ENCODE data around the gene SDK1.

Gene SDK1

DNA sequence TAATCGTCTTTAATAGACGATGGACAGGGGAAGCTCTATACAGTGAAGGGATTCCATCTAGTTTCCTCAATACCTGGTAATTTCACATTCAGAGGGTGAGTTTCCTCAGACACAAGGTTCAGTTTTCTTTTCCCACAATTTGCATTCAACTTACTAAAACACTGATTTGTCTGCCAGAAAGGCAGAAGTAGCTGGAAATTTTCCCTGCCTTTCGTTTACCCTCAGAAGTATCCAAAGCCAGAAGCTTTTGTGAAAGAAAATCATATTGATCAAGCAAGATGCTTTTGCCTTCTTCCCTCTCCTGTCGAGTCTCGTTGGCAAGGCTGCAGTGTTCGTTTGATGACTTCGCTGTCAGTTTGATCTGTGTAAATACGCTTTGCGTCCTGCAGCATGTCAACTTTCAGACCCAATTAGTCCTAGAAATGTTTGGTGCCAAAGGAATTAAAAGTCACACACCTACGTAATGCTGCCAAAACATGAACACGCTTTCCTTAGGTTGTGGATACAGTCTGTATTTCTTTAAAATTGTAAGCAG, 749.1 kb downstream of the SDK1 start:
- FAIRE-seq (no peak), DNase-seq (ENCODE audit: insufficient read length, low spot score) (no peak)

DNA sequence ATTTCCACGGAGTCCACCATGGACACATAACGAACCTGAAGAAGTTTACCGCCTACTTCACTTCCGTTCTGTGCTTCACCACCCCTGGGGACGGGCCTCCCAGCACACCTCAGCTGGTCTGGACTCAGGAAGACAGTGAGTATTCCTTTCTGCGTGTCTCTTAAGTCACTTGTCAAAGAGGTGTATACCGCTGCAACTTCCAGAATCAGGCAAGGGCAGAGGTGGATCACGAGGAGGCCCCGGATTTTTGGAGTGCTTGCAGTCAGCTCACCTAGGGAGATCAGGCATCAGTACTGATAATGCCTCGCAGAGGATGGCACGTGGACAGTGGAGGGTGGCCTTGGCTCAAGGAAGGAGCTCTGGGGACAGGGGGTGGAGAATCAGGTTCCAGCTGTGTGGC, 750.6 kb downstream of the SDK1 start:
- no peak for FAIRE-seq

DNA sequence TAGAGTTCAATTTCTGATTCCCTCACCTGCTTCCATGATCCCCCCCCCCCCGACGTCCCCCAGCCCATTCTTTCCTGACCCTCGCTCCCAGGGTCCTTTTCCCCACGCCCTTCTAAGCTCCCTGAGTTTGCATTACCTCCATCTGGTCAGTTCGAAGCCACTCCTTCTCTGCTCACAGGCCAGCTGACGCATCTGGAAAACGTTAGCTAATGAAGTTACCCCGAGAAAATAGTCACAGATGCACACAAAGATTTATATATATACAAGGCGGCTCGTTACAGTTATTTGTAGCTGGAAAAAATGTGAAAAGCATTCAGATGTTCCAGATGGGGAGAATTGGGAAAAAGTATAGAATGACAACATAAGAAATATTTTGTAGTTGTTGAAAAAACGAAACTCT, 751.1 kb downstream of the SDK1 start:
- FAIRE-seq: no peak

More for the DNA sequence above, 750.6 kb downstream of the SDK1 start:
- no peak for DNase-seq (ENCODE audit: insufficient read length, low spot score)

DNA sequence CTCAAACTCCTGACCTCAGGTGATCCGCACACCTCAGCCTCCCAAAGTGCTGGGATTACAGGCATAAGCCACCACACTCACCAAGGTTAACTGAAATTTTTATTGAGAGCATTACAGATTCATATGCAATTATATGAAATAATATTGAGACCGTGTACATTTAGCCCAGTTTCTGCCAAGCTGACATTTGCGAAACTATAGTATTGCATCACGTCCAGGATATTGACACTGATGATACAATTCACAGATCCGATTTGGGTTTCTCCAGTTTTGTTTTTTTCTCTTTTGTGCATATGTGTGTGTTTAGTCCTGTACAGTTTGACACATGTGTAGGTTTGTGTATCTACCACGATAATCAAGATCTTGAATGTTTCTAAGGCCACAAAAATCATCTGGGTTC, 753.1 kb downstream of the SDK1 start:
- FAIRE-seq (no peak), DNase-seq (ENCODE audit: insufficient read length, low spot score) (no peak)

More for the DNA sequence above, 751.1 kb downstream of the SDK1 start:
- no peak for DNase-seq (ENCODE audit: insufficient read length, low spot score)

DNA sequence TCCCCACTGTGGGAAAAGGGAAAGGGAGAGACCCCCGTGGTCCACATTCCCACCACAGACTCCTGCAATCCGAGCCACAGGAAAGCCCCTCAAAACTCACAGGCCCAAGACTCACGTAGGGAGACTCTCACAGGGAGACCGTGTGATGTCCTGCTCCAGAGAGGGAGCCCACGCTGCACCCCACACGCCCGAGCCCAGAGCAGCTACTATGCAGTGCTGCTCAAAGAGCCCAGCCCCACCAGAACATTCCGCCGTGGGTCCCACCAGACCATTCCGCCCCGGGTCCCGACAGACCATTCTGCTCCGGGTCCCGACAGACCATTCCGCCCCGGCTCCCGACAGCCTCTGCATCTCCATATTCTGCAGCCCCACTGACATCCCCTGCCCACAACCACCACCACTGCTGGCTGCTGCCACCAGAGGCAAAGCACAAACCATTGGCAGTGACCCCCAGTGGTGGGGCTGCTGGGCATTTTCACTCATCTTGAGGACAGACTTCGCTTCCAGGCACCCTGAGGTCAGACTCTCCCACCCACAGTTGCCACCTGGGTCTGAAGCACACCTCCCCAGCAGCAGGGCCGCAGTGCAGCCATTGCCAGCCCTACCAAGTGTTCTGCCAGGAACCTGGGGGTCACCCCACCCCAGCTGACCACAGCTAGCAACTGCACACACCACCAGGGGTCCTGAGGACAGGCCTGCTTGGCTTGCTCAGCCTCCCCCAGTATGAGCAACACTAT, 755.7 kb downstream of the SDK1 start:
- DNase-seq (ENCODE audit: insufficient read length, low spot score): no peak
- FAIRE-seq: no peak

DNA sequence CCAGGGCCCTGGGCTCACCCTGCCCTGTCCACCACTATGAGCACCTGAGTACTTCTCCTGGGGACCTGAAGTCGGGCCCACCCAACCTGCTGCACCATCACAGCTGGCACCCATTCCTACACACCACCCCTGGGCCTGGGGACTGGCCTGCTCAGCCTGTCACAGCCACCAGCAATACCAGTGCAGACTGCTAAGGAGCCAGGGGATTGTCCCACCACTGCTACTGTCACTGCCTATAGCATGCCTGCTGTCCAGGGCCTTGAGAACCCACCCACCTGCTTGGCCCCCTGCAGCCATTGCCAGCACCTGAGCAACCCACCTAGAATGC, 756.2 kb downstream of the SDK1 start:
- no peak for DNase-seq (ENCODE audit: insufficient read length, low spot score)
- no peak for FAIRE-seq

DNA sequence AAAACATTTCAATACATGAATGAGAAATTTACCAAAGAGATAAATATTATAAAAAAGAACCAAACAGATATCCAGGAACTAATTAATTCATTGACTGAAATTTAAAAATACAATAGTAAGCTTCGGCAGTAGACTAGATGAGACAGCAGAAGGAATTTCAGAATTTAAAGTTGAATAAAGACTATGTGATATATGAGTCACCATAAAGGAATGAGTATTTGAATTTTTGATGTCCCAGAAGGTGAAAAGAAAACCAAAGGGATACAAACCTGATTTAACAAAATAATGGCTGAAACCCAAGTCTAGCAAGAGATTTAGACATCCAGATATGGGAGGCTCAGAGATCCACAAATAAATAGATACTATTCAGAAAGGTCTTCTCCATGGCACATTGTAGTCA, 757.1 kb downstream of the SDK1 start:
- DNase-seq (ENCODE audit: insufficient read length, low spot score) (no peak), FAIRE-seq (no peak)

DNA sequence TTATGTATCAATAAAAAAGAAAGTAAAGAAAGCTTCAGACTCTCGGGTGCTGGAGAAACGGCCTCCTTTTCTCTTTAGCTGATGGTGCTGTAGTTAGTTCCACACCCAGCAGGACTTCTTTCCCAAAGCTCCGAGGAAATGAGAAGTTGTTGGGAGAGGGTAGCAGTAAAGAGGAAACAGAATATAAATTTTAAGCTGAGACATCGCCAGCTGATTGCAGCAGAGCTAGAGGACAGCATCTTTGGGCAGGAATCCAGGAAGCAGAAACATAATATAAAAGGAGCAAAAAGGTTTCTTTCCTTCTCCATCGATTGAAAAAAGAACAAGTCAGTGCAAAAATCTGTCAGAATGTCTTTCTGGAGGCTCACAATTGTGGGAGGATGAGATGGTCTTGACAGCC, 764.1 kb downstream of the SDK1 start:
- FAIRE-seq (no peak), DNase-seq (ENCODE audit: insufficient read length, low spot score) (no peak)

DNA sequence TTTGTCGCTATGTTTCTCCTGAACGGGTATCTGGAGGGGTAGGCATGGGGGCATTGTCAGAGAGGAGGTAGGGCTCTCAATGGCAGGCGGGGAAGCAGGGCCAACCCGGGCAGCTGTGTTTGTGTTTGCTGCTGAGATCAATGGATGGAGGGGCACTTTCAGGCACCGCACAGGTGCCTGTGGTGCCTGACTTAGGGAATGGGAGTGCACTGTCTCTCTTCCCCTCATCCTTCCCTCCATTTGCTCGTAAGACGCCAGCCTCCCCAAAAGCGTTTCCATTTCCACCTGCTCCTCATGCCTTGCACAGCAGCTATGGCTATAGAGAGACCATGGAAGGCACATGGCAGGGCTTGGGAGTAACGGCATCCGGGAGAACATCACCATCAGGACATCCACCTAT, 765.2 kb downstream of the SDK1 start:
- no peak for DNase-seq (ENCODE audit: insufficient read length, low spot score)
- no peak for FAIRE-seq

DNA sequence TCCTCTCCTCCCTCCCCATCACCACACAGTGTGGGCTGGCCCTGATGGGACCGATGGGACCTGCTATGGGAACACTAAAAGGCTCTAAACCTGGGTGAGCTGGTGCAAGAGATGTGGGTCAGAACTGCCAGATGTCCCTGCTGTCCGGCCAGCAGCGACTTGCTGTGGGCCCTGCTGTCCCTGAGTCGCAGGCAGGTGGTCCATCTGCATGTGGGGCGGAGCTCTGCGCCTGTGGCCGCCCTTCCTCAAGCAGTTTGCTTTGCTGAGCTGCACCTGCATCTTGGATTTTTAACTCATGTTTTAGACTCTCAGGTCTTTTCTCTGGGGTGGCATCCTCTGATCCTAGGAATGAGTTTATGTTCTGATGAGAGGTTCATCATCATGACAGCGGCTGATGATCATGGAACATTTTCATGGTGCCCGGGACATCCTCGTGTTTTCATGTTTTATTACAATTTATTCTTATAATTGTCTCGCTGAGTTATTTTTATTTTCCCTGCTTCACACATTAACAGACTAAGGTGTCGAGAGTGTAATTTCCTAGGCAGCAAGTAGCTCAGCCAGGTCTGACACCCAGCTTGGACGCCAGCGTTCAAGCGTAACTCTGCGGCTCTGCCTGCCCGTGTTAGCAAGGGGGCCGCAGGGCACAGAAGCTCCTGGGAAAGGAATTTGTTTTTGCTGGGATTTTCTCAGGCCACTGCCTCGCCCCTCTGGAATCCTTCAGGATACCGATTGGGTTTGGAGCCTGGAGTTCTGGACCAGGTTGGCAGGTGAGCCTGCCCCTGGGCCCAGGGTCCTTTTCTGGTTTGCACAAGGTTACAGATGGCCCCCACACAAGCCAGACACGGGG, 765.8 kb downstream of the SDK1 start:
- DNase-seq (ENCODE audit: insufficient read length, low spot score) (no peak), FAIRE-seq (no peak)

DNA sequence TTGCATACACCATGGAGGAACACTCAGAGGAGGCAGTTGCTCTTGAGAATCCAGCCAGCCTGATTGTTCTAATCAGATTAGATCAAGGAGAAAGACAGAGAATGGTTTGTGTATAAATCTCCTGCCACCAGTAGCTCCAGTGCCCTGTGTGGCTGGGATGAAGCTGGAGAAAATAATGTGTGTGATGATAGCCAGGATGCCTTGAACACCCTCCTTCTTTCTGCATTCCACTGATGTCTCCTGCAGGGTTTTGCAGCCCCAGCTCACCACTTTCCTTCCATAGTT, 766.4 kb downstream of the SDK1 start:
- DNase-seq (ENCODE audit: insufficient read length, low spot score) (no peak), FAIRE-seq (no peak)

DNA sequence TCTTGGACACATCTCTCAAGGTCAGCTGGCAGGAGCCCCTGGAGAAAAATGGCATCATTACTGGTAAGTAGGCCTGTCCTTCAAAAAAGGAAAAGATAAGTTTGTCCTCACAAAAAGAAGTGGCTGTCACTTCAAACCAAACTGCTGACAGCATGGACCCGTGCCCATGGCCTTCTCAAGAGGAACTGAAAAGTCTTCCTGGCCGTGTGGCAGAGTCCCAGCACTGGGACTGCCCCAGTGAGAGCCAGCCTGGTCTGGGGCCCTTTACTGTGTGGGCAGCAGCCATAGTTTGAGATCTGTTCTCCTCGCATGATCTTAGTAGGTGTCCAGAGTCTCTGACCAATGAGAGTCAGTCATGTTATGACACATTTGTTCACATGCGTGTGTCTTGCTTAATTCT, 766.8 kb downstream of the SDK1 start:
- DNase-seq (ENCODE audit: insufficient read length, low spot score) (no peak), FAIRE-seq (no peak)

DNA sequence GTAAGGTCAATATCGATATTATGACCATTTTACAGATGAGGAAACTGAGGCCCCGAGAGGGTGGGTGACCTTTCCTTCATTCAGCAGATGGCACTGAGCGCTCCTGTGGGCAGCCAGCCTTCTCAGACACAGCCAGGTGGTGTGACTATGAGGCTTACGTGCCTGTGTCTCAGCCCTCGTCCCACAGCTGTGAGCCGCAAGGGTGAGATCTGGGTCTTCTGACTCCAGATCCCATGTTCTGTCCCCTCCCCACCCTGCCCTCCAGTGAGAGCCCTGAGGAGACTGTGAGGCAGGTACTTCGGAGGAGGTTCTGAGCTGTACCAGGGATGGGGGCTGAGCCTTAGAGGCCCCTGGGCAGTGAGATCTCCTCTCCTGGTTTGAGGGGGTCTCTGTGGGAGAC, 767.2 kb downstream of the SDK1 start:
- FAIRE-seq: no peak
- no peak for DNase-seq (ENCODE audit: insufficient read length, low spot score)

DNA sequence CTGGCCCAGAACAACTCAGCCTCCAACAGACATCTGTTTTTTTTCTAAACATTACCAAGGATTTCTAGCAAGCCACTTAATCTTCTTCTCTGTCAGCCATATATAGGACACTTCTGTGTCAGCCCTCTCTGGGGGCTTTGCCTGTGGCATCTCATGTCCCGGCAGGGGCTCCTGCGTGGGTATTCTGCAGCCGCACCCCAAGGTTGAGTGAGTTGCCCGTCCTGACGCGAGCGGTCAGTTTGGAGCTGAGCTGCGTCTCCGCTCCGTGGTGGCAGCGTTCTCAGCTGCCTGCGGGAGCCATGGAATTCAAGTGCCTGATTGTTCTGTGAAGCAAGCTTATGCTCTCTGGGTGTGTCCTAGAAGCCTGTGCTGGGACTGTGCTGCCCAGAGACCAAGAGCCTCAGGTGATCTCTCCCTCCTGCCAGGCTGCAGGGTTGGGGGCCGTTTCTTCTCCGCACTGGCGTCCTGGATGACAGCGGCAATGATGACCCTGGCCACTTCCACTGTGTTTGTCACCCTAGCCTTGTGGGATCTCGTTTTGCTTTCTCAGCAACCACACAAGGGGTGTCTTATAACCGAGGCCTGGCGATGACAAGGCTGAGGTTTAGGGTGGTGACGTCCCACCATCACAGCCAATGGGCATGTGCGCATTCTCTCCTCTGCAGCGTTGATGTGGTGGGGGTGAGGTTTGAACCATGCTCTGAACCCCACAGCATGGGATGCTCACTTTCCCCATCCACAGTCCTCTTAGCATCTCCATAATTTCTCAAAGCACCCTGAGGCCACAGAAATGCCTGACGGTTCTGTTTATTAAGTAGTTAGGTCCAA, 768.4 kb downstream of the SDK1 start:
- FAIRE-seq (no peak), DNase-seq (ENCODE audit: insufficient read length, low spot score) (no peak)

DNA sequence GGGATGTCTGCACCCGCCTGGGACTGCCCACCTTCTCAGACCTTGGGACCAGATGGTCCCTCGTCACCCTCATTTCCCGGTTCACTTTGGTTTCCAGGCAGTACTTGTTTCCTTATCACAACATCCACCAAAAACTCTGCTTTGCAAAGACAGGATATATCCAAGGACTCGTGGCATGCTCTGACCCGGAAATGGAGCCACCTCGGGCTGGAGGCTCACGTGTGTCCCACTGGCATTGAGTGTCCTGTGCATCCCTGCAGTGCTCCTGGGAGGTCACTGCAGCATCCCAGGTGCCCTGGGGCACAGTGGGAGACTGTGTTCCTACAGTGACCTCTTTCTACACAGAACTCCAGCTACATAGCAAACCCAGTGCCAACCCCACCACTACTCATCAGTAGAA, 769.2 kb downstream of the SDK1 start:
- no peak for DNase-seq (ENCODE audit: insufficient read length, low spot score)
- FAIRE-seq: no peak

DNA sequence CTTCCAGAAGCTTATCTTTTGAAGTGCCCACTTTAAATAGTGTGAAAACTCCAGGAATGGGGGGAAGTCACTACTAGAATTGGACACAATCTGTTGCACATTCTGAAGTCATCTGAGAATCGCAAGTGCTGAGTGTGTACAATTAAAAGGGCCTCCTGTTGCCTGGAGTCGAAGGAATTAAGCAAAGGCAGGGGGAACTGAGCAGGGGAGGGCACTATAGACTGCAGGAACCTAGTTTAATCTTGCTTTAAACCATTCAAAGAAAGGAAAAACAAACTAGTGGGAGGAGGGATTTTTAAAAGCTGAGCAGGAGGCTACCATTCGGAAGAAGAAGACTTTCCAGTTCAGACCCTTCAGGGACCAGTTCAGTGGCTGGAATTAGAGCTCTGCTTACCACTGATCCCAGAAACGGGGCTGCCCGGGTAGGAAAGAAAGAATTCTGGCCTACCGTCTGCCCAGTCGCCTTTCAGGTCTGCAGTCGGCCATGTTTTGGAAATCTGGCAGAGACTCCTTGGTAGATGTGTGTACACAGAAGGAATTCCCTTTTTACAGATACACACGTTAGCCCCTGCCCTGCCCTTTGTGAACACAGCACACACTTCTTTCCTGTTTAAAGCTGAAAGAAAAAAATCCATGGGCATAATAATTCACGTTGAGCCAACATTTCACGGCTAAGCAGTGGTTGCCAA, 770.5 kb downstream of the SDK1 start:
- FAIRE-seq: no peak
- DNase-seq (ENCODE audit: insufficient read length, low spot score): no peak

DNA sequence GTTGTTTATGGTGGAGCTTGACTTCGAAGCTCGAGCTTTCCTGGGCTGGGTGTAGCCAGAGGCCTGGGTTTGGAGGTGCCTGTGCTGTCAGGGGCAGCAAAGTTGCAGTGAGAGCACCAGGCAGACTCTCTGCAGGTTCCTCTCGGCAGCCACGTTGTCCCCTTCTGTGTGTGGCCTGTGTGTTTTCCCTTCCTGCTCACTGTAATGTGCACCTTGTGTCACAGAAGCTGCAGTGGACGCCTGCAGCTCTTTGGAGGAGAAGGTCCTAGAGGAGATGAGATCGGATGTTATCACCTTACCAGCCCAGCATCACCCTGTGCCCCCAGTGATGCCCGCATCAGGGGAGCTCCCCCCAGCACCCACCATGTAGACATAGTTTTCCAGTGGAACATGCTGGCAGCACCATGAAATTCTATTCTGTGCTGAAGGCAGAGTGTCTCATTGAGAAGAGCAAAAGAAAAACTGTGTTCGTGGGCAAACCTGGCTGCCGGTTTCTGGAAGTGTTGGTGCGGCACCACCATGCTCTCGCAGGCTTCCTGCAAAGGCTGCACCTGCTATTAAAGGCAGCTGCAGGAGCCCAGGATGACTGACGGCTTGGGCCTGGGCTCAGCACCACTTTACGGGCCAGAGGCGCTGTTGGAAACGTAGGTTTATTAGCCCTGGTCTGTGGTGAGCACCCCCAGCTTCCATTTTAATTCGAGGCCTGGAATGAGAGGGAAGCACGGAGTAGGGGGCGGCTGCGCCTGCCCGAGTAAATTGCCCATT, 771.3 kb downstream of the SDK1 start:
- DNase-seq (ENCODE audit: insufficient read length, low spot score): no peak
- no peak for FAIRE-seq

DNA sequence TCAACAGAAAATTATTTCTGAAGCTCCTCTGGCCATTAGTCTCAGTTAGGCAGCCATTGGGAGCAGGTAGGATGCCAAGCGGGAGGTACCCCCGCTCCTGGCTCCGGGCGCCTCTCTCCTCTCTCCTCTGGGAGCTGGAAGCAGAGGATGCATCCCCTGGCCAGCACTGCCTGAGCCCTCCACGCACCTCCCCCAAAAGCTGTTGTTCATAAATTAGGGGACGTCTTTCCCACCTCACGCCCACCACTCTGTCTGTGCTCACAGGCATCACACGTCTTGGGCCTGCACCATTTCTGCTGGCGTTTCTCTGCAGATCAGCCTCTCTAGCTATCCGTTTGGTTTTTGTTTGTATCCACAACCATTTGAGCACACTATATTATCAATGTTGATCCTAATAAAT, 772.0 kb downstream of the SDK1 start:
- DNase-seq (ENCODE audit: insufficient read length, low spot score) (no peak), FAIRE-seq (no peak)

DNA sequence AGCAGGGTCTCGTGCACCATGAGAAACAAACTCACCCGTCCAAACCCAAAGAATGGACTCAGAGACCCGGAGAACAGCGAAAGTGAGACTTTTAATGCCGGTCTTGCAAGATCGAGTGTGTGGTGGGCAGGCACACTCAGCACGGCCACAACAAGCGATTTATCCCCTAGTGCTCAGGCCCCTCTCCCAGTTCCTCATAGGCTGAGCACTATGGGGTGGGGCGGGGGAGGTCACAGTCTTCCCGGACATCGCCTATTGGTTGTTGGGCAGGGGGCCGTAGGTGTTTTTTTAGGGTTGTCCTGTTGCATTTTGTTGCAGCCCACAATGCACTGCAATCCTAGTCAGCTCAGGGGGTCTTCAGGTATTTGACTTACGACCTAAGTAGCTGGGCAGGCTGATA, 772.7 kb downstream of the SDK1 start:
- DNase-seq (ENCODE audit: insufficient read length, low spot score) (no peak), FAIRE-seq (no peak)

DNA sequence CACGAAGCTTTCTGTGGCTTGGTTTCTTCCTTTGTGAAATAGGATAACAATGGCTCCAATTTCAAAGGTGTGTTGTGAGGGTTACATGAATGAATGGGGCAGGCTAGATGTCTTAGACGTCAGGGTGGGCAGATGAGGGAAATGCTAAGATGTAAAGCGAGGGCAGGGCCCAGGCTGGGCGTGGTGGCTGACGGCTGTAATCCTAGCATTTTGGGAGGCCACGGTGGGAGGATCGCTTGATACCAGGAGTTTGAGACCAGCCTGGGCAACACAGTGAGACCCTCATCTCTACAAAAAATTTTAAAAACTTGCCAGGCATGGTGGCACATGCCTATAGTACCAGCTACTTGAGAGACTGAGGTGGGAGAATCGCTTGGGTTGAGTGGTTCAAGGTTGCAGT, 773.4 kb downstream of the SDK1 start:
- FAIRE-seq (no peak), DNase-seq (ENCODE audit: insufficient read length, low spot score) (no peak)

All from GM19239 (cell line).